NCI-H1436 (cell line): ENCODE results near the gene IGHMBP2.

ENCODE experiments used
- DNase-seq: peaks from one replicate; lab custom pipeline; 2025; lab: John Stamatoyannopoulos, UW

Gene IGHMBP2

DNA sequence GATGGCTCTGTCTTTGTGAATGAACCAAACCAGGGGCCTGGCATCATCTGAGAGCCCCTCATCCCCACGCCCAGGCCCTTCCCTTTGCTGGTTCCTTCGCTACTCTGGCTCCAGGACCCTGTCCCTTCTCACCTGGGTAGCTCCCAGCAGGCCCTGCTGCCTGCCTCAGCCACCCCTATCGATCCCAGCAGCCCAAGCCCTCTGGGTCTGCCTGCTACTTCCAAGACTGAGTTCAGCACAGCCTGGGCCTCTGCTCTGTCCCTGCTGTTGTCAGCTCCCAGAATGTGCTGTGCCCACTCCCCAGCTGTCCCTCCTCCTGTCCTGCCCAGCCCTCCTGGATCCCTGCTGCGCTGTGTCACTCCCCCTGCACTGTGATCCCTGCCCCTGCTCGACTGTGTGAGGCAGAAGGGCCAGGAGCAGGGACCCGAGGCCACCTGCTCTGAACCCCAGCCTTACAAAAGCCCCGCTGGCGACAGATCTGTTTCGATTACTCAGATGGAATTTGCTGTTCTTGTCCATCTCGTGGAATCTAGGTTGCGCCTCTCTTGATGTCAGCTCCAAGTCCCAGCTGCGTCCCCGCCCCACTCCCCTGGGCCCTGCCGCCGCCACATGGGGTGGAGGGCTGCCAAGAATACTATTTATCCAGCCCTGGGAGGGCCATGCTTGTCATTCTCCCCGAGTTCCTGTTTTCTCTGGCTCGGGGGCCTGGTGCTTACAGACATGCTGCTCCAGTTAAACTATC lies 13.0 kb upstream of the IGHMBP2 start:
- DNase-seq = no peak

DNA sequence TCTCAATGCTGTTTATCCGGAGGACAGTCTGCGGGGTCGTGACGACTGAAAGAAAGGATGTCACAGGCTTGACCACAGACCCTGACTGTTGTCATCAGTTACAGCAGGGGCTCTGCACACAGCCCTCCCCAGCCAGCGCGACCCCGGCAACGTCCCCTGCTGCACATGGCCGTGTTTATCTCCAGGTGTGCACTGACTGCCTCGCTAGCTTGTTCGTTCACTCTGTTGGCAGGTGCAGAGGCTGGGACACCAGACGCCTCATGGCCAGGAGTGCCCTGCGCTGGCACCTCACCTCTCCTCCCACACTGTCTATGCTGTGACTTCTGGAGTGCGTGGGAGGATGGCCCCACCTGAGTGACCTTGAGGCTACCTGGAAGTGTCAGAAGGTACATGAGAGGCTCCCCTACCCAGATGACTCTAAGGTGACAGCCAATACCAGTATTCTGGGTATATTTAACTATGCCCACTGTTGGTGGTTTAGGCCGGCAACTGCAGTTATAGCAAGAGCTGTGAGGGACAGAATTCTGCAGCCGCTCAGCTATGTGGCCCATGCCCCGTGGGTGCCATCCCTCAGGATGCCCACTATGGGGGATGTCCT lies 12.2 kb upstream of the IGHMBP2 start:
- no peak for DNase-seq

DNA sequence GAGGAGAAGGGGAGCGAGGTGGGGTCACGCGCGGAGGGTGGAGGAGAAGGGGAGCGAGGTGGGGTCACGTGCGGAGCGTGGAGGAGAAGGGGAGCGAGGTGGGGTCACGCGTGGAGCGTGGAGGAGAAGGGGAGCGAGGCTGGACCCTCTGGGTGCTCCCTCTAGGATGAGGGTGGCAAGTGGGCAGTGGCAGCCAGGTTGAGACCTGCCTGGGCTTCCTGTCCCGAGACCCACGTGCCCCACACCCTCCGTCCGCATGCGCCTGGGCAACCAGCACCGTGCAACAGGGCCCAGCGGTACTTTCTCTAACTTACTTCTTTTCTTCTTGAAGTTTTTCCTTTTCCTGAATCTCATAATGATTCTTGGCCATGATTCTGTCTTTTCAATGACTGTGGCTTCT lies 11.1 kb upstream of the IGHMBP2 start:
- DNase-seq = no peak

DNA sequence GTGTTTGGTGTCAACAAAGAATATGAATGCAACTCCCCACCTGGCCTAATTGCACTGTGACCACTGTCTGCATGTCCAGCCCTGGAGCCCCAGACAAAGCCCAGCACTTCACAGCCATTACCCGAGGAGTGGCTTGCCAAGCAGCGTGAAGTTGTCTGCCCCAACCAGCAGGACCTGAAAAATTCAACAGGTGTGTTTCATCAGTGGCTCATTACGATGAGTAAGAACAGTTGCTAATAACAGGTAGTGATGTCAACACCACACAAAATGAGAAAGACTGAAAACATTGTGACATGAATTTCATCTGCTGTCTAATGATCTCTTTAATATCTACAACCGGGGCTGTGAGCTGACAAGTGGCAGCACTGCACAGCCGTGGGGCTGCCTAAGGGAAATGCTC lies 10.4 kb upstream of the IGHMBP2 start:
- no peak for DNase-seq

DNA sequence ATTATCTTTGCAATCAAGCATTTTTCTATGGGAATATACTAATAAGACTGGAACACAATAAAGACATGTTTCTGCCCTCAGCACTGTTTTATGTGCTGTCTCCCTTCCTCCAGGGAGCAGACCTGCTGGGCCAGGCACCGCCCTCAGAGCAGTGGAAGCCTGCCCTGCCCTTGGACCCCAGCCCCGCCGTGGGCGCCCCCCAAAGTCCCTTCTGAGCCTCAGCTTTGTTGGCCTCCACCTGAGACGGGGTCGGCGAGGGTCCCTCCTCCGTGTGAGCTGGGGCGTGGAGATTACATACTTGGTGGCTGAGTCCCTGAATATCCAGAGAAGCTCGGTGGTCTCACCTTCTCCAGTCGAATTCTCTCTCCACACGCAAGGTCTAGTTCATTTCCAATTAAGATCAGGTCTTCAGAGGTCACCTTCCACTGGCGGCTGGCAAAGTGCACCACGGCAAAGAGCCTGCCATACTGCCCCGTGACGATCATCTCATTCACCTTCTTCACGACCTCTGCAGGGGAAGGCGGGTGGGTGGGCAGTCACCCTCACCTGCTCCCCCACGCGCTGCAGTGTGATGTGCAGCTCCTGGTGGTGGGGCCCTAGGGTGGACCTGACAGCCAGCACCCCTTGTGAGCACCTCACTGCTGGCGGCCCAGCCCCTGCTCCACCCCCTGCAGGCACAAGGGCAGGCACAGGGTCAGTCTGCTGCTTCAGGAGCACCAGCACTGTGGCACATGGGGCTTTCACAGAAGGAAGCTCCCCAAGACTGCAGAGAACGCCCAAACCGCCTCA lies 7.3 kb upstream of the IGHMBP2 start:
- no peak for DNase-seq

DNA sequence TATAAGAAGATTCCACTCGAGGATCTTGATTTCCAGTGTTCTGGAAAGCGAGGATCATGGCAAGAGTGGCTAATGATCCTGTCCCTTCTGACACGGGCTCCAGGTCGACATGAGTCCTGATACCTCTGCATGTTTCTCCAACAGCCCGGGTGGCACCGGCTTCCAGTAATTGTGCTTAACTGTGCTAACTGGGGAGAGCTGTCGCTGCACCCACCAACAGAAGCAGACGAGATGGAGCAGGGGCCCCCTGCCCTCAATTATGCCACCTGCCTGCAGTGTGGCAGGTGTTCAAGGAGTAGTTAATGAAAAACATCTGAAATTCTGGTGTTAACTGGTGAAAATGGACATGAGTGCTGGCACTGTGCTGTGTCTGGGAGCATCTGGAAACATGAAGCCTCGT lies 6.2 kb upstream of the IGHMBP2 start:
- DNase-seq = no peak

DNA sequence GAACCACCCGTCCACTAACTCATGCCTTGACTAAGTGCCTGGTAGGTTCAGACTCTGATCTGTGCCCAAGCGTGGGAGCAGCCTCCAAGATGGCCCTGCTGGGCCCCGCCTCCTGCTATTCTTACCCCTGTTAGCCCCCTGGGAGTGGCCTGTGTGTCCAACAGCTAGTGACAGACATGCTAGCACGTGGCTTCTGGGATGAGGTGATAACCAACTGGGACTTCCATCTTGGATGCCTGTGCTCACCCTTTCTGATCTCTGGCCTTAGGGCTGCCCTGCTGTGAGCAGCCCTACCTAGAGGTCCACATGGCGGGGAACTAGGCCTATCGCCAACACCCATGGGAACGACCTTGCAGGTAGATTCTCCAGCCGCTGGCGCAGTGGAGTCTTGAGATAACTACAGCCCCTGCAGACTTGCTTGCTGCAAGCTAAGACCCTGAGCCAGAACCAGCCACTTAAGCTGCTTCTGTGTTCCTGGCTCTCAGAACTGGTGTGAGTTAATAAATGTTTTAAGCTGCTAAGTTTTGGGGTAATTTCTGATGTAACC lies 2.8 kb upstream of the IGHMBP2 start:
- no peak for DNase-seq

DNA sequence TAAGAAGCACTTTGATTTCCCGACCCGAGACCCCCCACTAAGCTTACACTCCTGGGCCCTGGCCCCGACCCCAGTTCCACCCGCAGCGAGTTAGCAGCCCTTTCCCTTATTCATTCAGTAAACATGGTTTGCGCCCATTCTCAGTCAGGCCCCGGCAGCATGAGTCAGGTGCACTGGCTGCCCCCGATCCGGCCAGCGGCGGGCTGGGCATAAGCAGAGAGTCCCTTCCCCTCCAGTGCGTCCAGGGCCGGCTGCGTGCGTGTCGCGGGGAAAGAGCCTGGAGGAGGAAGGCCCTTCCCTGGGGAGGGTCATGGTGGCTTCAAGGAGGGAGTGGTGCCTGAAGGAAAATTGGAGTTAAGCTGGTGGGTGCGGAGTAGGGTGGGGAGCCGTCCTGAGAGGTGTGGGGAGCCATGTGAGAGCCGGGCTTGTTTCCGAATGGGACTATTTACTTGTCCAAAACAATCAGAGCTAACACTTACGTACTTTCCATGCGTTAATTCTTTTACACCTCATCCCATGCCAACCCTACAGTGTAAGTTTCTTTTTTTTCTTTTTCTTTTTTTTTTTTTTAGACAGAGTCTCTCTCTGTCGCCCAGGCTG lies 657 bp downstream of the IGHMBP2 start:
- no peak for DNase-seq

DNA sequence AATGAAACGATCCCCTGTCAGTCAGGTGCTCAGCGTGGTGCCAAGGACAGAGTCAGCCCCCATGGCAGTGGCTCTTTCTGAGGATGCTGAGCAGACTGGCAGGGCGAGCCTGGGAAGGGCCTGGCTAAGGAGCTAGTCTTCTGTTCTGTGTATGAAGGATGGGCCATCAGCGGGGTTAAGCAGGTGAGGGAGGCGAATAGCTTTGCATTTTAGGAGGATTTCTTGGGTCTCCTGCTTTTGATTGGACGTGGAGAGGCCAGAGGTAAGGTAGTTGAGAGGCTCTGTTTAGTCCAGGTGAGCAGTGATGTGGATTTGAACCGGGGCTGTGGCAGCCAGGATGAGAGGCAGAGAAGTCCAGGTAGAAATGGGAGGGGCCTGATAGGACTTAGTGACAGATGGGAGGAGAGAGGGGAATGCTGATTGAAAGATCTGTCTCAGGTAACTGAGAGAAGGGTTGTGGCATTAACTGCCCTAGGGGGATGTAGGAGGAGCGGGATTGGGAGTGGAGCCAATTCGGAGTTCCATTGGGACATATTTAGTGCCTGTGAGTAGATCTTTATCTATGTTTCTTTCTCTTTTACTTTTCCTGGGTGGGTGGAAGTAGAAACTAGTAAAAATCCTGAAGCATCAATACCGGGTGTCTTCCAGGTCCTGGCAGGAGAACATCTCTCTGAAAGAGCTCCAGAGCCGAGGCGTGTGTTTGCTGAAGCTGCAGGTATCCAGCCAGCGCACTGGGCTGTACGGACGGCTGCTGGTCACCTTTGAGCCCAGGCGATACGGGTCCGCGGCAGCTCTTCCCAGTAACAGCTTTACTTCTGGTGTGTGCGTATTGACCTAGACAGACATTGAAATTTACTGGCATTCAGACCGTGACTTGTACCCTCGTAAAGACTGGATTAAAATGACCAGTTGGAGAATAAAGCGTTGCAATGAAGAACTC lies 2.0 kb downstream of the IGHMBP2 start:
- no peak for DNase-seq

DNA sequence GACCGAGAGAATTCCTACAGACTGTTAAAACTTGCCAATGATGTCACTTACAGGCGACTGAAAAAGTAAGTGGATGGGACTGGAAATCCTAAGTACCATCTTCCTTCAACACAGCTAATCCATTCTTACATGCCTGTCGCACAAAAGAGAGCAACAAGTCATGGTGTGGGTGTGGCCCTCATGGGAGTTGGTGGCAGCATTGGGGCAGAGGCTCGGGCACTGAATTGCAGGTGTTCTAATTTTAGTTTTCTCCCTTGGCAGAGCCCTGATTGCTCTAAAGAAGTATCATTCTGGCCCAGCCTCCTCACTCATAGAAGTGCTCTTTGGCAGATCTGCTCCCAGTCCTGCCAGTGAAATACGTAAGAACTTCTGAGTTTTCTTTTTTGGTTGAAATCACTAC lies 4.6 kb downstream of the IGHMBP2 start:
- DNase-seq = no peak

DNA sequence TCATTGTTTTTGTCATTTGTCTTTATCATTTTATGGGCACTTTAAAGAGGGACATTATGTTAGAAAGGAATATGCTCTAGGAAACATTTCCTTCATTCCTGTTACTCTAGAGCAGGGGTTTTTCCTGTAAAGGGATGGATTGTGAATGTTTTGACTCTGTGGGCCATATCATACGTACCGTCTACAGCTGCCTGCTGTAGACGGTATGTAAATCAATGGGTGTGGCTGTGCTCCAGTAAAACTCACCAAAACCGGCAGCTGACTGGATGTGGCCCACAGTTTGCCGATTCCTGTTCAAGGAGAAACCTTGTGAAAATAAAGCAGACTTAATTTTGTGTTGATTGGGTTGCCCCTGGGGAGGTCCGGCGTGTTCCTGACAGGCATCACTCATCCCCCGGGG lies 7.3 kb downstream of the IGHMBP2 start:
- no peak for DNase-seq

DNA sequence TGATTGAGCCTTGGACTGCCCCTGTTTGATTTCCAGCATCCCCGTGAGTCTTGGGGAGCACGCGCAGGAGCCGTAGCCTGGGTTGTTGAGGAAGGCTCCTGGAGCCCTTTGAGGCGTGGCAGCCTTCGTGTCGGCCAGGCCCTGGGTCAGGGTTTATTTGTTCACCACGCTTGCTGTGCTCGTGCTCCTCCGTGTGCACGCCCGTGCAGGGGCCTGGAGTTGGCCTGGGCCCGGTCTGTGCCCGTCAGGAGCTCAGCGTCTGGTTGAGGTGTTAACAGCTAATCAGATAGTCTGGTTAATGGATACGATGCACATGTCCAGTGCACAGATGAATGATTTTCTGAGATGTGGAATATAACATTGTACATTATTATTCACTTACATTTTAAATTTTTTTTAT lies 8.0 kb downstream of the IGHMBP2 start:
- DNase-seq = no peak

DNA sequence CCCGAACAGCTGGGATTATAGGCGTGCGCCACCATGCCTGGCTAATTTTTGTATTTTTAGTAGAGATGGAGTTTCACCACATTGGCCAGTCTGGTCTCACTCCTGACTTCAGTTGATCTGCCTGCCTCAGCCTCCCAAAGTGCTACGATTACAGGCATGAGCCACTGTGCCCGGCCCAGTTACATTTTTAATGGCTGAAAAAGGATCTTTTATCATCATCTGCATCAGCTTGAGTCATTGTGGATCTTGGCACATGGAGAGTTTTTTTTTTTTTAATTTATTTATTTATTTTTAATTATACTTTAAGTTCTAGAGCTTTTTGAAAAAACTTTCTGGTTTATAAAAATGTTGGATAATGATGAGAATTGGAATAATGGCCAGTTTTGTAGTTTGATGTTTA lies 8.6 kb downstream of the IGHMBP2 start:
- no peak for DNase-seq

DNA sequence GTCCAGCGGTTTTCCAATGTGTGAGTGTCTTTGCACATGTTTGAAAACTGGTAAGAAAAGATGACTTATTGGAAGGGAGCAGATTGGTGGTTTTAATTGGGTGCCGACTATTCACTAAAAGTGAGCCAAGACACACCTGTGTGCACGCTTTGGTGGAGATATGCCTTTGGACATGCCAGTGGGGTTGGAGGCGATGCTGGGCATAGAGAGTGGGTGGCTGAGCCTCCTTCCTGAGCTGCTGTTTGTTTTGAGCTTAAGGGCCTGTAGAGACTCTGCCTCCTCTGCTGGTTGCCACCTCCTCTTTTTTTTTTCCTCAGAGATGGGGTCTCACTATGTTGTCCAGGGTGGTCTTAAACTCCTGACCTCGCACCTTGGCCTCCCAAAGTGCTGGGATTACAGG lies 9.5 kb downstream of the IGHMBP2 start:
- DNase-seq = no peak

DNA sequence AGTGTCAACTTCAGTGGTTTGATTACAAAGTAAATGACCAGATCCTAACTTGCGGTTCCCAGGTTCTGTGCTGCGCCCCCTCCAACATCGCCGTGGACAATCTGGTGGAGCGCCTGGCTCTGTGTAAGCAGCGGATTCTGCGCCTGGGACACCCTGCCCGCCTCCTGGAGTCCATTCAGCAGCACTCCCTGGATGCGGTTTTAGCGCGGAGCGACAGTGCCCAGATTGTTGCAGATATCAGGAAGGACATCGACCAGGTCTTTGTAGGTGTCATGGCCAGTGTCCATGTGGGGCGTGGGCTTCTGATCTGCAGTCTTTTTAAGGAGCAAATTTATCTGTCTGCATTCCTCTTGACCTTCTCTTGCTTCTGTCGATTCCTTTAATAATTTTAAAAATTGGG lies 11.1 kb downstream of the IGHMBP2 start:
- no peak for DNase-seq

DNA sequence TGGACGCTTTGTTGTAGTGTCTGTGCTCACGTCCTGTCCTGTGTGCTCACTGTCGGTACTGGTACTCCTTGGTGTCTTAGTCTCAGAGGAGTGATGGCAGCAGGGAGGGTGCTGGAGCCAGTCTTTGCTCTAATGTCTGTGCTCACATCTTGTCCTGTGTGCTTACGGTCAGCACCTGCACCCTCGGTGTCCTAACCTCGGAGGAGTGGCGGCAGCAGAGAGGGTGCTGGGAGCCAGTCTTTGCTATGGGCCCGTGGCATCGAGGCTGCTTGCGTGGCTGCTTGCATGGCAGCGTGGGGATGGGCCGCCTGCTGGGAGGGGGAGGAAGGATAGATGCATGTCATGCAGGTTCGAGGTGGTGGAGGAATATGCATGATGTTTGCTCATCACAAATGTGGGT lies 12.7 kb downstream of the IGHMBP2 start:
- DNase-seq = no peak

DNA sequence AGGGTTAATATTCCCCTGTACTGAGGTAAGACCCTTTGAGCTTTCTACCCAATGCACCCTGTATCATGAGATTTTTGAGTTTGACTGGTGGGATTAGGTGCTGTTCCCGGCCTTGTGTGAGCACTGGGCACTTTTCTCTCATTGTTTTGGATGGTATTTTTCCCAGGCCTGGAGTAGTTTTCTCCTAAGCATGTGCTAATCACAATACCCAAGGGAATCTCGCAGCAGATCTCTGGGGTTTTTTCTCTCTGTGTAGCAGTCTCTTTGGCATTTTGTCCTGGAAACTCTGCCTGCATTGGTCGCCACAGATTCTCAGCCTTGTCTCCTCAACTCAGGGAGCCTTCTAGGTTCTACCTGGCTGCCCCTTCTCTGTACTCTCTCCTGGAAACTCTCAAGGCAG lies 19.9 kb downstream of the IGHMBP2 start:
- DNase-seq = no peak

DNA sequence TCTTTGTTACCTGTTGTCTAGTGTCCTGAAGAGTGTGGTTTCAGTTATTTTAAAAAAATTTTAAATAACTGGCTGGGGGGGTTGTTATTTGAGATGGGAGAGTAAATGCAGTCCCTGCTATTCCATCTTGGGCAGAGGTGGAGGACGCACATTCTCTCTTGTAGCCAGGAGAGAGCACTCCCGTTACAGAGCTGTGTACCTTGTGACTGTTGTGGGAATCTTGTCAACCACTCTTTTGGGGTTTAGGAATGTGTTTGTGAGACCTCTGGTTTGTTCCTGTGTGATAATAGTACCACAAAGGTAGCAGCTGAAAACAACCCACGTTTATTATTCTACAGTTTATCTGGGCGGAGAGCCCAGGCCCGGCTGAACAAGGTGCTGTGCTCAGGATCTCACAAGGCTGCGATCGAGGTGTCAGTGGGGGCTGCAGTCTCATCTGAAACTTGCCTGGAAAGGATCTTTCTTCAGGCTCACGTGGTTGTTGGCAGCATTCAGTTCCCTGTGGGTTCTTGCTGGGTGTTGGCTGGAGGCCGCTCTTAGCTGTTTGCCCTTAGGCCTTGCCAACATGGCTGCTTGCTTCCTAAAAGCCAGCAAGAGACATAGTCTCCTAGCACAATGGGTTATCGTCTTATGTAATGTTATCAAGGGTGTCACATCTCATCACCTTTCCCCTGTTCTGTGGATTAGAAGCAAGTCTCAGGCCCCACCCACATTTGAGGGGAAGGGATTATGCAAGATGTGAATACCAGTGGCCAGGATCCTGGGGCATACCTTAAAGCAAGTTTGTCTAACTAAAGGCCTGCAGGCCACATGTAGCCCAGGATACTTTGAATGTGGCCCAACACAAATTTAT lies 20.6 kb downstream of the IGHMBP2 start:
- no peak for DNase-seq

DNA sequence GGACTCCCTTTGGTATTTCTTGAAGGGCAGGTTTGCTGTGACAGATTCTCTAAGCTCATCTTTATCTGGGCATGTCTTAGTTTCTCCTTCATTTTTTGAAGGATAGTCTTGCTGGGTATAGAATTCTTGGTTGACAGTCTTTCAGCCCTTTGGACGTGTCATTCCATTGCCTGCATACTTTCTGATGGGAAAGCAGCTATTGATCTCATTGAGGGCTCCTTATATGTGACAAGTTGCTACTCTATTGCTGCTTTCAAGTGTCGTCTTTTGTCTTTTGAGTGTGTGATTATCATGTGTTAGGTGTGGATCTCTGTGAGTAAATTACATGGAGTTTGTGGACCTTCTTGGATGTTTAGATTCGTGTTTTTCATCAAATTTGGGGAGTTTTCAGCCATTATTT lies 21.9 kb downstream of the IGHMBP2 start:
- no peak for DNase-seq

DNA sequence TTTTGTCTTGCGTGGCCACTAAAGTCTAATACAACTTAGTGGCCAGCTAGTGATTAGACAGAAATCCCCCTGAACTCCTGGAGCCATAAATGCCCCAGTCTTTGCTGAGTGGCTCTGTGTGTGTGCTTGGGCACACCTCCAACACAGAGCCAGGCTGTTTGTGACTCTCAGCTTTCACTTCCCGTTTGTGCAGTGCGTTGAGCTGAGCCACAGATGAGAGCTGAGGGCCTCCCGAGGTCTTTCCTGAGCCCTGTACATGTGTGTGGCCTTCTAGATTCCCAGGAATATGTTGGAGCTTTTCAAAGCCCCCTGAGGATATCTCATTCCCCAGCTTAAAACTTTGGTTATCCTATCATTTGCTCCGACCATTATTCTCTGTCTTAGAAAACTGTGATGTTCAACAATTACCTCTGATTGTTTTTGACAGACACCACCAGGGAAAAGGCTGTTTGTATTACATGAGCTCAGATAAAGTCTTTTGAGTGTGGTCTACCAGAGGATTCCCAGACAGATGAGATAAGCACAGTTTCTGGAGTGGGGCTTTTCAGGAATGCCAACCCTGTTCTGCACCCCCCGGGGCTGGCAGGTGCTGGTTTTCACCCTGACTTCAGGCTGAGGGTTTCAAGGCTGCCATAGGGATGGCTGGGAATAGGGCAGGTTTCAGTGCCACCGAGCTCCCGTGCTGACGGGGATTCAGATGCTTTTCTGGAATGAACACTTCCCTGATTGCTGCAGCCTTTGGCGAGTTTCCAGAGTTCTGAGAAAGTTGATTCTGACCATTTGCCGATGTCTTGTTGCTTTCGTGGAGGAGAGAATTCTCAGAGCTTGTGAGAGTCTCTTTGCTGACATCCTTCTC lies 23.8 kb downstream of the IGHMBP2 start:
- DNase-seq = no peak
